ENCODE measurements around the gene UBE2QL1.

DNA sequence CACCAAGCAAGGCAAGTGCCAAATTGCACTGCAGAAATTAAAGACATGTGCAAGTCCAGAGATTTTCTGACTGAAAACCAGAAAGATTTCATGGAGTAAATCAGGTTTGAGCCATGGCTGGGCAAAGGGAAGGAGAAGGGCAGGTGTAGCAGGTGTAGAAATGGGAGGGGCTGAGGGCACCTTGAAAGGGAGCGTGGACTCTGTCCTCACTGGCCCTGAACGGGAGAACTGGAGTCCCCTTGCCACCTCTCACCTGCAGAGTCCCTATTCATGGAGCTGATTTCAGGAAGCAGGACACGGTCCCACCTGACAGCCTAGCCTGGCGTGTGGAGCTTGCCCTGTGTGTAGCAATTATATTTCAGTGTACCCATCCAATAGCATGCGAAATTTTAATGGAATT is 46.3 kb downstream of the UBE2QL1 start:
- TF ChIP-seq, protein P1, sequence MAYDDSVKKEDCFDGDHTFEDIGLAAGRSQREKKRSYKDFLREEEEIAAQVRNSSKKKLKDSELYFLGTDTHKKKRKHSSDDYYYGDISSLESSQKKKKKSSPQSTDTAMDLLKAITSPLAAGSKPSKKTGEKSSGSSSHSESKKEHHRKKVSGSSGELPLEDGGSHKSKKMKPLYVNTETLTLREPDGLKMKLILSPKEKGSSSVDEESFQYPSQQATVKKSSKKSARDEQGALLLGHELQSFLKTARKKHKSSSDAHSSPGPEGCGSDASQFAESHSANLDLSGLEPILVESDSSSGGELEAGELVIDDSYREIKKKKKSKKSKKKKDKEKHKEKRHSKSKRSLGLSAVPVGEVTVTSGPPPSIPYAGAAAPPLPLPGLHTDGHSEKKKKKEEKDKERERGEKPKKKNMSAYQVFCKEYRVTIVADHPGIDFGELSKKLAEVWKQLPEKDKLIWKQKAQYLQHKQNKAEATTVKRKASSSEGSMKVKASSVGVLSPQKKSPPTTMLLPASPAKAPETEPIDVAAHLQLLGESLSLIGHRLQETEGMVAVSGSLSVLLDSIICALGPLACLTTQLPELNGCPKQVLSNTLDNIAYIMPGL (CRISPR knock-in tag; IDR thresholded peaks at IDR 0.05; ENCODE audit: borderline replicate concordance), result no peak
- TF ChIP-seq, protein P2, sequence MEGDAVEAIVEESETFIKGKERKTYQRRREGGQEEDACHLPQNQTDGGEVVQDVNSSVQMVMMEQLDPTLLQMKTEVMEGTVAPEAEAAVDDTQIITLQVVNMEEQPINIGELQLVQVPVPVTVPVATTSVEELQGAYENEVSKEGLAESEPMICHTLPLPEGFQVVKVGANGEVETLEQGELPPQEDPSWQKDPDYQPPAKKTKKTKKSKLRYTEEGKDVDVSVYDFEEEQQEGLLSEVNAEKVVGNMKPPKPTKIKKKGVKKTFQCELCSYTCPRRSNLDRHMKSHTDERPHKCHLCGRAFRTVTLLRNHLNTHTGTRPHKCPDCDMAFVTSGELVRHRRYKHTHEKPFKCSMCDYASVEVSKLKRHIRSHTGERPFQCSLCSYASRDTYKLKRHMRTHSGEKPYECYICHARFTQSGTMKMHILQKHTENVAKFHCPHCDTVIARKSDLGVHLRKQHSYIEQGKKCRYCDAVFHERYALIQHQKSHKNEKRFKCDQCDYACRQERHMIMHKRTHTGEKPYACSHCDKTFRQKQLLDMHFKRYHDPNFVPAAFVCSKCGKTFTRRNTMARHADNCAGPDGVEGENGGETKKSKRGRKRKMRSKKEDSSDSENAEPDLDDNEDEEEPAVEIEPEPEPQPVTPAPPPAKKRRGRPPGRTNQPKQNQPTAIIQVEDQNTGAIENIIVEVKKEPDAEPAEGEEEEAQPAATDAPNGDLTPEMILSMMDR (IDR thresholded peaks at IDR 0.05), result no peak
- TF ChIP-seq, protein P3, sequence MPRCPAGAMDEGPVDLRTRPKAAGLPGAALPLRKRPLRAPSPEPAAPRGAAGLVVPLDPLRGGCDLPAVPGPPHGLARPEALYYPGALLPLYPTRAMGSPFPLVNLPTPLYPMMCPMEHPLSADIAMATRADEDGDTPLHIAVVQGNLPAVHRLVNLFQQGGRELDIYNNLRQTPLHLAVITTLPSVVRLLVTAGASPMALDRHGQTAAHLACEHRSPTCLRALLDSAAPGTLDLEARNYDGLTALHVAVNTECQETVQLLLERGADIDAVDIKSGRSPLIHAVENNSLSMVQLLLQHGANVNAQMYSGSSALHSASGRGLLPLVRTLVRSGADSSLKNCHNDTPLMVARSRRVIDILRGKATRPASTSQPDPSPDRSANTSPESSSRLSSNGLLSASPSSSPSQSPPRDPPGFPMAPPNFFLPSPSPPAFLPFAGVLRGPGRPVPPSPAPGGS (IDR thresholded peaks at IDR 0.05), result no peak
- TF ChIP-seq ZFP36 (IDR thresholded peaks at IDR 0.05; ENCODE audit: borderline replicate concordance, partially characterized antibody), result no peak
- TF ChIP-seq CHD2 (IDR thresholded peaks at IDR 0.05; ENCODE audit: low read length, partially characterized antibody), result no peak
- no peak for TF ChIP-seq PHF8 (IDR thresholded peaks at IDR 0.05; ENCODE audit: borderline replicate concordance, low read depth)
- no peak for TF ChIP-seq EHMT2 (IDR thresholded peaks at IDR 0.05; ENCODE audit: low read depth)
